DOHH2 (cell line): ENCODE measurements around the gene STK38L.

ENCODE experiments used
- H3F3A ChIP-seq: fragments of 200-600 bp; sonication (generic), shearing (Covaris generic); 2 replicates; pipeline ENCODE4 v1.6.0; 2016; ENCODE audit warnings: antibody characterized with exemption, mild to moderate bottlenecking; ENCODE audit not compliant: control insufficient read depth, insufficient read depth
- H3K27ac ChIP-seq: fragments of 200-600 bp; sonication (generic); 2 replicates; pipeline ENCODE4 v1.5.1; 2014; ENCODE audit warnings: low read depth, mild to moderate bottlenecking, low read length, moderate library complexity
- H3K27me3 ChIP-seq: fragments of 200-600 bp; sonication (generic); 2 replicates; pipeline ENCODE4 v1.6.1; 2014; ENCODE audit warnings: mild to moderate bottlenecking, low read length, mixed read lengths; ENCODE audit not compliant: control insufficient read depth
- H3K36me3 ChIP-seq: fragments of 200-600 bp; sonication (generic); 2 replicates; pipeline ENCODE4 v1.6.1; 2014; ENCODE audit warnings: mild to moderate bottlenecking, low read length, moderate library complexity, mixed read lengths; ENCODE audit not compliant: control insufficient read depth
- H3K4me1 ChIP-seq: fragments of 200-600 bp; sonication (generic); 2 replicates; pipeline ENCODE4 v1.6.1; 2014; ENCODE audit warnings: mild to moderate bottlenecking, low read length, mixed read lengths; ENCODE audit not compliant: control insufficient read depth
- H3K4me2 ChIP-seq: fragments of 200-600 bp; sonication (generic); 2 replicates; pipeline ENCODE4 v1.6.0; 2014; ENCODE audit warnings: mild to moderate bottlenecking, low read length, moderate library complexity
- H3K4me3 ChIP-seq: fragments of 200-600 bp; sonication (generic); 2 replicates; pipeline ENCODE4 v1.5.1; 2014; ENCODE audit warnings: mild to moderate bottlenecking, low read length, mixed read lengths
- H3K79me2 ChIP-seq: fragments of 200-600 bp; sonication (generic); 2 replicates; pipeline ENCODE4 v1.6.1; 2014; ENCODE audit warnings: mild to moderate bottlenecking, low read length, mixed read lengths; ENCODE audit not compliant: control insufficient read depth
- H3K9me2 ChIP-seq: fragments of 200-600 bp; sonication (generic); replicated peaks from 2 replicates; pipeline ENCODE4 v1.6.1; 2014; ENCODE audit warnings: mild to moderate bottlenecking, low read length, mixed read lengths; ENCODE audit not compliant: control insufficient read depth
- H3K9me3 ChIP-seq: fragments of 200-600 bp; sonication (generic); 2 replicates; pipeline ENCODE4 v1.6.1; 2014; ENCODE audit warnings: antibody characterized with exemption, low read length, mixed read lengths; ENCODE audit not compliant: control insufficient read depth, insufficient read depth
- H4K20me1 ChIP-seq: fragments of 200-600 bp; sonication (generic); 2 replicates; pipeline ENCODE4 v1.6.0; 2014; ENCODE audit warnings: low read depth, mild to moderate bottlenecking, antibody characterized with exemption, low read length, moderate library complexity; ENCODE audit not compliant: control insufficient read depth, insufficient read depth
- EZH2phosphoT487 ChIP-seq: fragments of 200-600 bp; sonication (generic); IDR thresholded peaks from 2 replicates; pipeline ENCODE4 v1.6.1; 2017; ENCODE audit warnings: borderline replicate concordance, mild to moderate bottlenecking, antibody characterized with exemption, low read length, moderate library complexity, mixed read lengths
- TF ChIP-seq, protein P1 (sequence below): fragments of 200-600 bp; sonication (generic); IDR thresholded peaks from one replicate; pipeline ENCODE4 v1.5.1; 2014; ENCODE audit warnings: antibody characterized with exemption, mild to moderate bottlenecking, low read depth, low read length; ENCODE audit not compliant: poor library complexity, severe bottlenecking

The STK38L gene

DNA sequence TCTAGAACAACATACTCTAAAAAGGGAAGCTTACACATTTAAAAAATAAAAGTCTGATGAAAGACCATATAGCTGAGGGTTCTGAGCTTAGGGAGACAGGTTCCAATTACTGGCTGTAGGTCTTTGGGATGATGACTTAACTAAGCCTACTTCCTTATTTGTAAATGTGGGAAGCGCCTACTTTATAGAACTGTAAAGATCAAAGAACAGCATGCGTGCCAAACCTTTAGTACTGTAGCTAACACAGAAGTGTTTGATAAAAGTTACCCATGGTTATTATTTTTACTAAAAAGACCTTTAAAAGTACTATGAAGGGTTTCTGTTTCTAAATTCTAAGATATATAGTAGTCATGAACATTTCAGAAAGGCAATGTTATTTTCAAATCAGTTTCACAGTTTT is 35.7 kb downstream of the STK38L start:
- no peaks in the 10 kb centered on the region for H3F3A ChIP-seq
- H3K9me3 ChIP-seq, result no peaks in the 10 kb centered on the region
- H3K4me3 ChIP-seq, result no peak overlapping the region
- TF ChIP-seq, protein P1, sequence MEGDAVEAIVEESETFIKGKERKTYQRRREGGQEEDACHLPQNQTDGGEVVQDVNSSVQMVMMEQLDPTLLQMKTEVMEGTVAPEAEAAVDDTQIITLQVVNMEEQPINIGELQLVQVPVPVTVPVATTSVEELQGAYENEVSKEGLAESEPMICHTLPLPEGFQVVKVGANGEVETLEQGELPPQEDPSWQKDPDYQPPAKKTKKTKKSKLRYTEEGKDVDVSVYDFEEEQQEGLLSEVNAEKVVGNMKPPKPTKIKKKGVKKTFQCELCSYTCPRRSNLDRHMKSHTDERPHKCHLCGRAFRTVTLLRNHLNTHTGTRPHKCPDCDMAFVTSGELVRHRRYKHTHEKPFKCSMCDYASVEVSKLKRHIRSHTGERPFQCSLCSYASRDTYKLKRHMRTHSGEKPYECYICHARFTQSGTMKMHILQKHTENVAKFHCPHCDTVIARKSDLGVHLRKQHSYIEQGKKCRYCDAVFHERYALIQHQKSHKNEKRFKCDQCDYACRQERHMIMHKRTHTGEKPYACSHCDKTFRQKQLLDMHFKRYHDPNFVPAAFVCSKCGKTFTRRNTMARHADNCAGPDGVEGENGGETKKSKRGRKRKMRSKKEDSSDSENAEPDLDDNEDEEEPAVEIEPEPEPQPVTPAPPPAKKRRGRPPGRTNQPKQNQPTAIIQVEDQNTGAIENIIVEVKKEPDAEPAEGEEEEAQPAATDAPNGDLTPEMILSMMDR, result no peak
- TF ChIP-seq EZH2phosphoT487, result no peak
- H3K27me3 ChIP-seq, result no peaks in the 10 kb centered on the region
- no peaks in the 10 kb centered on the region for H3K79me2 ChIP-seq
- H4K20me1 ChIP-seq, result no peaks in the 10 kb centered on the region
- H3K4me2 ChIP-seq, result no peak overlapping the region
- no peaks in the 10 kb centered on the region for H3K36me3 ChIP-seq
- H3K4me1 ChIP-seq, result peaks cover 12% of the 10 kb centered on the region
- H3K27ac ChIP-seq, result no peak overlapping the region
- H3K9me2 ChIP-seq, result no peaks in the 10 kb centered on the region

DNA sequence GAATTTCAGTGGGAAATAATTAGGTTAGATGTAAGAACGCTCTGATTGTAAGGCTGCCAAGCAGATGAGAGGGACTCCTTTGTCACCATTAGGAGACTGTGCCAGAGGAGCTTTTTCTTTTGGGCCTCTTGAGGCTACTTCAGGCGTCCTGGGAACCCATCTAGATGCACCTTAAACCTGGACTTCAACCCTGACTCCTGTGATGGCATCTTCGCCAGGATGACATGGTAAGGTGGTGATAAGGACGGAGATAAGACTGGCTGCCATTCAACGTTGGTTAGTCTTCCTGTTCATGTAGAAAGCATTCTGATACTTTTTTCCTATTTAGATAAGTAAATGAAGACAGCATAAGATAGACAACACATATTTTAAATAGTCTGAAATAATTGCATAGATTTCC is 36.3 kb downstream of the STK38L start:
- Histone ChIP-seq H3K4me1 (peaks cover 14% of the 10 kb centered on the region), H4K20me1 (no peaks in the 10 kb centered on the region), H3K36me3 (no peaks in the 10 kb centered on the region), H3F3A (no peaks in the 10 kb centered on the region), H3K4me3 (no peak overlapping the region), H3K9me3 (no peaks in the 10 kb centered on the region), H3K27ac (no peak overlapping the region), H3K9me2 (no peaks in the 10 kb centered on the region), H3K27me3 (no peaks in the 10 kb centered on the region), H3K79me2 (no peaks in the 10 kb centered on the region), H3K4me2 (no peak overlapping the region)
- no peak for TF ChIP-seq EZH2phosphoT487
- TF ChIP-seq, protein P1, result no peak

DNA sequence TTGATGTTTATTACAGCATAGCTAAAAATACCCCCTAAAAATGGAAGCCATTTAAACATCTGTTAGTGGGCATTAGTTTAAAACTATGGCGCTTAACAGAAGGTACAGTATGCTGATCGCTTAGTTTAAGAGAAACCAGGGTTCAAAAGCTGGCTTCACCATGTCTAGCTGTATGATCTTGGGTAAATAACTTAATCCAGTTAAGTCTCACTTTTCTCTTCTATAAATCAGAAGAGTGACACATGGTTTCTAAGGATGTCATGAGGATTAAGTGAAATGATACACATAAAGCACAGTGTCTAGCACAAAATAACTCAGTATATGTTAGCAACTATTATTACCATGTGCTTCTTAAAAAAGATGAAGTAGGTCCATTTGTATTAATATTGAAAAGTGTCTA is 38.7 kb downstream of the STK38L start:
- Histone ChIP-seq H3K27me3 (no peaks in the 10 kb centered on the region), H3K4me3 (no peak overlapping the region), H3K36me3 (no peaks in the 10 kb centered on the region), H3K79me2 (no peaks in the 10 kb centered on the region), H3F3A (no peaks in the 10 kb centered on the region), H3K4me2 (no peak overlapping the region), H4K20me1 (no peaks in the 10 kb centered on the region), H3K4me1 (peaks cover 19% of the 10 kb centered on the region), H3K27ac (no peak overlapping the region), H3K9me3 (no peaks in the 10 kb centered on the region), H3K9me2 (no peaks in the 10 kb centered on the region)
- TF ChIP-seq EZH2phosphoT487, result no peak
- TF ChIP-seq, protein P1, result no peak

DNA sequence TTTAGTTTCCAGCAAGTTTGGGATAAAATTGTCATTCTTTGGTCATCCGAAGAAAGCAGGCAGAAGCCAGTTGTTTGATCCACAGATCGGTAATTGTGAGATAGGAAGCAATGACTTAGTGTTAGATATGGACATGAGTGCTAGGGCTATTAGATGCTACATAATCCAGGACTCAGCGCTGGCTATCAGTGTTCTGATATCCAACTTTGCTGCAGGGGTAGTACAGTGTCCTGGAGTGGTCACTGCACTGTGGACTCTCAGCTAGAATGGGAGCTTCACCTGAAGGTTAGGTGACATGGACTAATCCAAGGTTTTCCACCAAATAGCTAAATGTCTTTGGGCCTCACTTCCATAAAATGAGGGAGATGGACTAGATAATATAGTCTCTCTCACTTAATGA is 39.9 kb downstream of the STK38L start:
- H3K9me3 ChIP-seq, result no peaks in the 10 kb centered on the region
- H3K4me1 ChIP-seq, result peaks cover 19% of the 10 kb centered on the region
- no peak overlapping the region for H3K27ac ChIP-seq
- H3K27me3 ChIP-seq, result no peaks in the 10 kb centered on the region
- H3F3A ChIP-seq, result no peaks in the 10 kb centered on the region
- no peaks in the 10 kb centered on the region for H3K79me2 ChIP-seq
- no peak for TF ChIP-seq EZH2phosphoT487
- TF ChIP-seq, protein P1, result no peak
- H3K36me3 ChIP-seq, result no peaks in the 10 kb centered on the region
- H3K4me3 ChIP-seq, result no peak overlapping the region
- H3K4me2 ChIP-seq, result no peak overlapping the region
- no peaks in the 10 kb centered on the region for H3K9me2 ChIP-seq
- H4K20me1 ChIP-seq, result no peaks in the 10 kb centered on the region
